Measurements from ENCODE around the gene DGLUCY.
"Not testable (repeated sequence)": the region's sequence is repeated elsewhere in the genome, so short reads cannot be mapped to it uniquely, and the experiment has no call there.

DNA sequence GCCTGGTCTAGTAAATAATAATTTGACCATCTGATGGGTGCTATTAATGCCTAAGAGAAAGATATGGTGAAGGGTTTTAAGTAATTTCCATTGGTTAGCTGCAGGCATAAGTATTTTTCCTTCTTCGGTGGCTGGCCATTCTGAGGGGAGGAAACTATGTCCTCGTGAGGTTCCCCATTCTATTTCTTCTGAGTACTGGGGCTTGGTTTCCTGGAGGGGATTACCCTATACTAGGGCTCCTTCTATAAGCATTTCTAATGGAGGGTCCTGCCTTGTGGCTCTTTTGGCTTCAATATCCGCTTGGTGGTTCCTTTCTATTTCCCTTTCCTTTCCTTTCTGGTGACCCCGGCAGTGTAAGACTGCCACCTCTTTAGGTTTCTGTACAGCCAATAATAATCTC, 112.5 kb downstream of the DGLUCY start:
- TF ChIP-seq, protein P1, sequence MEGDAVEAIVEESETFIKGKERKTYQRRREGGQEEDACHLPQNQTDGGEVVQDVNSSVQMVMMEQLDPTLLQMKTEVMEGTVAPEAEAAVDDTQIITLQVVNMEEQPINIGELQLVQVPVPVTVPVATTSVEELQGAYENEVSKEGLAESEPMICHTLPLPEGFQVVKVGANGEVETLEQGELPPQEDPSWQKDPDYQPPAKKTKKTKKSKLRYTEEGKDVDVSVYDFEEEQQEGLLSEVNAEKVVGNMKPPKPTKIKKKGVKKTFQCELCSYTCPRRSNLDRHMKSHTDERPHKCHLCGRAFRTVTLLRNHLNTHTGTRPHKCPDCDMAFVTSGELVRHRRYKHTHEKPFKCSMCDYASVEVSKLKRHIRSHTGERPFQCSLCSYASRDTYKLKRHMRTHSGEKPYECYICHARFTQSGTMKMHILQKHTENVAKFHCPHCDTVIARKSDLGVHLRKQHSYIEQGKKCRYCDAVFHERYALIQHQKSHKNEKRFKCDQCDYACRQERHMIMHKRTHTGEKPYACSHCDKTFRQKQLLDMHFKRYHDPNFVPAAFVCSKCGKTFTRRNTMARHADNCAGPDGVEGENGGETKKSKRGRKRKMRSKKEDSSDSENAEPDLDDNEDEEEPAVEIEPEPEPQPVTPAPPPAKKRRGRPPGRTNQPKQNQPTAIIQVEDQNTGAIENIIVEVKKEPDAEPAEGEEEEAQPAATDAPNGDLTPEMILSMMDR (conservative IDR thresholded peaks at IDR 0.05), result not testable (repeated sequence)
- TF ChIP-seq ZFX (IDR thresholded peaks at IDR 0.05), result not testable (repeated sequence)
